GM18526 (cell line): ENCODE measurements around the gene GRXCR1.

Source experiments
- POLR2A ChIP-seq: IDR thresholded peaks from 3 replicates; pipeline ENCODE4 v1.6.1; 2011; ENCODE audit not compliant: insufficient read length; ENCODE audit errors: extremely low read depth

Gene GRXCR1

GRCh38 chr4:42892413-42892812, at the start of gene GRXCR1:
Gene GRXCR1, plus strand, starts transcription at chr4:42892713. Its CDS starts 554 bp downstream, at chr4:42893267.
- no peak for TF ChIP-seq POLR2A

GRCh38 chr4:42843694-42844093, 48.8 kb upstream of the GRXCR1 start:
- no peak for TF ChIP-seq POLR2A

GRCh38 chr4:42844422-42845070, 48.0 kb upstream of the GRXCR1 start:
- no peak for TF ChIP-seq POLR2A

GRCh38 chr4:42845586-42845985, 46.9 kb upstream of the GRXCR1 start:
- no peak for TF ChIP-seq POLR2A

- no peak for TF ChIP-seq POLR2A
These were observed 36.7 kb upstream of the GRXCR1 start for GRCh38 chr4:42855779-42856178.

- no peak for TF ChIP-seq POLR2A
These were observed 26.8 kb upstream of the GRXCR1 start for GRCh38 chr4:42865572-42866189.

GRCh38 chr4:42871261-42871660, 21.3 kb upstream of the GRXCR1 start:
- no peak for TF ChIP-seq POLR2A

- TF ChIP-seq POLR2A: no peak
These were observed 20.7 kb upstream of the GRXCR1 start for GRCh38 chr4:42871671-42872290.

- TF ChIP-seq POLR2A: no peak
These were observed 13.7 kb upstream of the GRXCR1 start for GRCh38 chr4:42878863-42879262.

GRCh38 chr4:42881253-42881652, 11.3 kb upstream of the GRXCR1 start:
- TF ChIP-seq POLR2A: no peak

GRCh38 chr4:42891644-42892043, 869 bp upstream of the GRXCR1 start:
- TF ChIP-seq POLR2A: no peak

GRCh38 chr4:42895452-42895851, 2.9 kb downstream of the GRXCR1 start:
- TF ChIP-seq POLR2A: no peak

GRCh38 chr4:42904986-42905385, 12.5 kb downstream of the GRXCR1 start:
- no peak for TF ChIP-seq POLR2A

- TF ChIP-seq POLR2A: no peak
These were observed 13.1 kb downstream of the GRXCR1 start for GRCh38 chr4:42905591-42905990.

- no peak for TF ChIP-seq POLR2A
These were observed 13.8 kb downstream of the GRXCR1 start for GRCh38 chr4:42906341-42906740.
